Measurements from ENCODE around the gene MEX3D.
A peak's percentile ranks its signal among the peaks of the same experiment; 100 is the strongest.
"Not testable (repeated sequence)": the region's sequence is repeated elsewhere in the genome, so short reads cannot be mapped to it uniquely, and the experiment has no call there.

The MEX3D gene

GRCh38 chr19:1570836-1571235 lies 2.7 kb upstream of the MEX3D start:
- DNase-seq: no peak

GRCh38 chr19:1569997-1570396 lies 1.9 kb upstream of the MEX3D start:
- no peak for DNase-seq

GRCh38 chr19:1567848-1568227 lies 287 bp downstream of the MEX3D start:
- DNase-seq: no peak

- no peak for DNase-seq
Measured at GRCh38 chr19:1567116-1567847, 843 bp downstream of the MEX3D start.

- DNase-seq: peak; percentile 86 to 93
Measured at GRCh38 chr19:1566392-1567115, 1.6 kb downstream of the MEX3D start.

GRCh38 chr19:1563251-1563650 lies 4.9 kb downstream of the MEX3D start:
- DNase-seq: no peak

- no peak for DNase-seq
Measured at GRCh38 chr19:1561236-1561842, 6.8 kb downstream of the MEX3D start.

GRCh38 chr19:1560286-1560882 lies 7.7 kb downstream of the MEX3D start:
- DNase-seq: no peak

- DNase-seq: no peak
Measured at GRCh38 chr19:1558552-1558951, 9.6 kb downstream of the MEX3D start.

- no peak for DNase-seq
Measured at GRCh38 chr19:1556390-1557070, 11.6 kb downstream of the MEX3D start.

GRCh38 chr19:1555487-1556389 lies 12.4 kb downstream of the MEX3D start:
- DNase-seq: no peak

- DNase-seq: no peak
Measured at GRCh38 chr19:1554968-1555367, 13.2 kb downstream of the MEX3D start.

- DNase-seq: no peak
Measured at GRCh38 chr19:1553415-1553814, 14.7 kb downstream of the MEX3D start.

- DNase-seq: no peak
Measured at GRCh38 chr19:1551068-1552040, 16.8 kb downstream of the MEX3D start.

GRCh38 chr19:1549332-1549945 lies 18.7 kb downstream of the MEX3D start:
- no peak for DNase-seq

- DNase-seq: no peak
Measured at GRCh38 chr19:1540365-1540925, 27.7 kb downstream of the MEX3D start.

GRCh38 chr19:1539749-1540148 lies 28.4 kb downstream of the MEX3D start:
- not testable (repeated sequence) for DNase-seq

GRCh38 chr19:1538978-1539377 lies 29.1 kb downstream of the MEX3D start:
- no peak for DNase-seq

GRCh38 chr19:1535699-1536098 lies 32.4 kb downstream of the MEX3D start:
- DNase-seq: not testable (repeated sequence)

GRCh38 chr19:1534972-1535371 lies 33.2 kb downstream of the MEX3D start:
- DNase-seq: no peak

Data from hippocampal formation (tissue), 2 donors.